Measurements from ENCODE around the gene ADAMTS2. TPM values are rescaled to one million over a fixed set of nuclear protein-coding genes. Genes with fewer than 3 reads are reported as not detected.

ADAMTS2 gene
- total and polyA plus RNA-seq, 7 experiments from 2014 or later: not detected

DNA sequence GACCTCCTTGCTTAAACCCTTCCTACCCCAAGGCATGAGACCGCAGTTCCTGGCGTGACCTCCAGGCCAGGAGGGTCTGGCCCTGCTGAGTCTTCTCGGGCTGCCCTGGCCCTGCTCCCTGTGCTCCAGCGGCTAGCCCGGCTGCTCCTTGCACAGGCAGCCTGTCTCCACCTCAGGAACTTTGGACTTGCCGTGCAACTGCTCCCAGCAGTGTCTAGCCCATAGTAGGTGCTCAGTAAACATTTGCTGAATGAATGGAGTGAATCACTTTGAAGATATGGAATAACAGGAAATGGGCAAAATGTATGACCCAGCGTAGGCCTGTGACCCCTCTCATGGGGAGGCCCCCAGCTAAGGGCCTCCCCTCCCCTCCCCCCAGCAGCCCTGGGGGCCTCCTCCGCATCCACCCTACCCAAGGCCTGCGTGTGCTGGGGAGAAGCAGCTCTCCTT lies 158.0 kb downstream of the ADAMTS2 start:
- POLR2A ChIA-PET: no interaction called here
- H3K27me3 ChIP-seq (ENCODE audit: control insufficient read depth in 2 of 2, insufficient read depth in 2 of 2, low read length in 2 of 2): no peaks in the 10 kb centered on the region
- no peaks in the 10 kb centered on the region for H3K4me1 Mint-ChIP-seq
- H3K9me3 Mint-ChIP-seq: no peaks in the 10 kb centered on the region
- H3K36me3 Mint-ChIP-seq: no peaks in the 10 kb centered on the region
- H3K9me3 ChIP-seq (ENCODE audit: control insufficient read depth in 2 of 3, low read length in 3 of 3): no peaks in the 10 kb centered on the region
- H3K4me1 ChIP-seq (ENCODE audit: control insufficient read depth in 2 of 2, insufficient read depth in 2 of 2, low read length in 2 of 2): no peaks in the 10 kb centered on the region
- ATAC-seq: no peak
- no peaks in the 10 kb centered on the region for H3K36me3 ChIP-seq (ENCODE audit: control insufficient read depth in 2 of 3, insufficient read depth in 3 of 3, low read length in 3 of 3)
- no peak overlapping the region for H3K4me3 ChIP-seq (ENCODE audit: low read length)
- H3K27ac ChIP-seq (ENCODE audit: low read depth, low read length): no peak overlapping the region
- H3K27ac Mint-ChIP-seq: peak overlapping the region in 1 of 9 donors; percentile 46
- H3K4me3 Mint-ChIP-seq: no peak overlapping the region
- intact Hi-C loops (cut with micrococcal nuclease): no loop called here
- H3K27me3 Mint-ChIP-seq: peaks cover 0 to 23% (median 11%) of the 10 kb centered on the region in 5 donors
- no peak for DNase-seq
- CTCF ChIA-PET: no interaction called here

DNA sequence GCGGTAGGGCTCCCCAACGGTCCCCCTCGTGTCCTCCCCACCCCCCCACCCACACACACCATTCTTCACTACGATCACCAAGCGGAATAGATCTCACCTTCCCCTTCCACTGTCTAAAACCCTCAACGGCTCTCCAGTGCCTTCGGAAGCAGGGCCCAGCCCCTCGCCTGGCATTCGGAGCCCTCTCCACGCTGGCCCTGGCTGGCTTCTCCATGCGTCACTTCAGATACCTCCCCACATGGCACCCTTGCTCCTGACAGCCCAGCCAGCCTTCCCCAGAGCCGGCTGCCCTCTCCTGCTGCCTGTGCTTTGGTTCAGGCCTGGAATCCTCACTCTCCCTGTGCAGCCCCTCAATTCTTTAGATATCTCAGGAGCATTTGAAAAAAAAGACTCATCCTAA lies 158.5 kb downstream of the ADAMTS2 start:
- H3K4me3 Mint-ChIP-seq: no peak overlapping the region
- intact Hi-C loops (cut with micrococcal nuclease): no loop called here
- no peaks in the 10 kb centered on the region for H3K9me3 Mint-ChIP-seq
- Histone ChIP-seq H3K27me3 (ENCODE audit: control insufficient read depth in 2 of 2, insufficient read depth in 2 of 2, low read length in 2 of 2) (no peaks in the 10 kb centered on the region), H3K4me1 (ENCODE audit: control insufficient read depth in 2 of 2, insufficient read depth in 2 of 2, low read length in 2 of 2) (no peaks in the 10 kb centered on the region), H3K9me3 (ENCODE audit: control insufficient read depth in 2 of 3, low read length in 3 of 3) (no peaks in the 10 kb centered on the region), H3K27ac (ENCODE audit: low read depth, low read length) (no peak overlapping the region), H3K4me3 (ENCODE audit: low read length) (no peak overlapping the region), H3K36me3 (ENCODE audit: control insufficient read depth in 2 of 3, insufficient read depth in 3 of 3, low read length in 3 of 3) (no peaks in the 10 kb centered on the region)
- H3K27ac Mint-ChIP-seq: peak overlapping the region in 1 of 9 donors; percentile 46
- DNase-seq (no peak), ATAC-seq (no peak)
- POLR2A ChIA-PET: no interaction called here
- H3K4me1 Mint-ChIP-seq: no peaks in the 10 kb centered on the region
- no peaks in the 10 kb centered on the region for H3K36me3 Mint-ChIP-seq
- H3K27me3 Mint-ChIP-seq: peaks cover 0 to 27% (median 16%) of the 10 kb centered on the region in 5 donors
- CTCF ChIA-PET: no interaction called here

DNA sequence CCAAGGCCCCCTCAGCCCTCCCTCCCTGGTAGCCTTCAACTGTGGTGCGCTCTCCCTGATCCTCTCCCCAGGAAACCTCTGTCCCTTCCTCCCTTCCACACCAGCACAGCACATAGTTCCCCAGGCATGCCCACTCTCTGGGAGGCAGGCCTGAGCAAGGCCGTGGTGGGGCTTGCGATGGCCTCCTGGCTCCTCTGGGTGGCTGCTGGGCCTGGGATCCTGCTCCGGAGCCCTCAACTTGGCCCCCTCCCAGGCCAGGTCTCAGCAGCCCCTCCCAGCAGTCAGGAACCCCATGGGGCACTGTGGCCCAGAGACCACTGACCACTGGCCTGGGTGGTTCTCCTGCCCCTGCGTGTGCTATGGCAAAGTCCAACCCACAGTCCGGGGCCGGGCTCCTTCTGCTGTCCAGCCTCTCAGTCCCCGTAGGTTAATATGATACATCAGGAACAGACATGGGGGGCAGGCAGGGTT lies 159.3 kb downstream of the ADAMTS2 start:
- no peaks in the 10 kb centered on the region for H3K9me3 Mint-ChIP-seq
- Histone ChIP-seq H3K9me3 (ENCODE audit: control insufficient read depth in 2 of 3, low read length in 3 of 3) (no peaks in the 10 kb centered on the region), H3K4me3 (ENCODE audit: low read length) (no peak overlapping the region), H3K36me3 (ENCODE audit: control insufficient read depth in 2 of 3, insufficient read depth in 3 of 3, low read length in 3 of 3) (no peaks in the 10 kb centered on the region), H3K4me1 (ENCODE audit: control insufficient read depth in 2 of 2, insufficient read depth in 2 of 2, low read length in 2 of 2) (no peaks in the 10 kb centered on the region), H3K27me3 (ENCODE audit: control insufficient read depth in 2 of 2, insufficient read depth in 2 of 2, low read length in 2 of 2) (no peaks in the 10 kb centered on the region), H3K27ac (ENCODE audit: low read depth, low read length) (no peak overlapping the region)
- H3K4me1 Mint-ChIP-seq: no peaks in the 10 kb centered on the region
- DNase-seq: no peak
- CTCF ChIA-PET: no interaction called here
- POLR2A ChIA-PET: no interaction called here
- intact Hi-C loops (cut with micrococcal nuclease): no loop called here
- H3K4me3 Mint-ChIP-seq: no peak overlapping the region
- no peak overlapping the region for H3K27ac Mint-ChIP-seq
- no peaks in the 10 kb centered on the region for H3K36me3 Mint-ChIP-seq
- ATAC-seq: no peak
- H3K27me3 Mint-ChIP-seq: peaks cover 0 to 28% (median 23%) of the 10 kb centered on the region in 5 donors

DNA sequence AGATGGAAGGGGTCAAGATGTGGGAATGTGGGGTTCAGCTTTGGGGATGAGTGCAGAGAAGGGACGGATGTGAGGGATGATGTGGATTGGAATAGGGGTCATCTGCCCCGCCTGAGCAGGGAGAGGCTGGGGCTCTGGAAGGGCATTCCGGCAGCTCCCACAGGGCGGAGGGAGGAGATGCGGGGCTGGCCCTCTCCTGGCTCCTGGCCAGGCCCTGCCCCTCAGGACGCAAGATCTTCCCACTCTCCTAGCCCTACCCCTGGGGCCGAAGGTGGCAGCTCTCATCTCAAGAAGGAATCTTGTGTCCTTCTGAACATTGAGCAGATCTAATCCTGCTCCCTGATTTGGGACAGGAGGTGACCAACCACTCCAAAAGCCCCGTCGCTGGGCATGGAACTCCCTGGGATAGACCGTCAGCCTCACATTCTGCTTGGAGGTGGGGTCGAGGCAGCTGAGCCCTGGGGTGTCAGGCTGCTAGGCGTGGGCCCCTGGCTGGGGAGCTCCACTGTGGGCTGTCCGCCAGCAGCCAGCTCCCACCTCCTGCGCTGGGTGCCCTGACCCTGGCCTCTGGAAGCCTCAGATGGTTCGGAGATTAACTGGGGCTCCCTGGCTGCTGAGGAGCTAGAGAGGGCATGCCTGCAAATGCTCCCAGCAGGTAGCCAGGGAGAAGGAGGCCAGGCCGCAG lies 159.9 kb downstream of the ADAMTS2 start:
- Mint-ChIP-seq H3K27me3 (peaks cover 0 to 28% (median 23%) of the 10 kb centered on the region in 5 donors), H3K9me3 (peaks cover 0 to 3% (median 0%) of the 10 kb centered on the region in 11 donors), H3K4me1 (no peaks in the 10 kb centered on the region), H3K4me3 (no peak overlapping the region), H3K36me3 (no peaks in the 10 kb centered on the region), H3K27ac (no peak overlapping the region)
- POLR2A ChIA-PET: no interaction called here
- Histone ChIP-seq H3K27me3 (ENCODE audit: control insufficient read depth in 2 of 2, insufficient read depth in 2 of 2, low read length in 2 of 2) (no peaks in the 10 kb centered on the region), H3K27ac (ENCODE audit: low read depth, low read length) (no peak overlapping the region), H3K4me1 (ENCODE audit: control insufficient read depth in 2 of 2, insufficient read depth in 2 of 2, low read length in 2 of 2) (no peaks in the 10 kb centered on the region), H3K9me3 (ENCODE audit: control insufficient read depth in 2 of 3, low read length in 3 of 3) (no peaks in the 10 kb centered on the region), H3K36me3 (ENCODE audit: control insufficient read depth in 2 of 3, insufficient read depth in 3 of 3, low read length in 3 of 3) (no peaks in the 10 kb centered on the region), H3K4me3 (ENCODE audit: low read length) (no peak overlapping the region)
- ATAC-seq: no peak
- CTCF ChIA-PET: no interaction called here
- no peak for DNase-seq
- intact Hi-C loops (cut with micrococcal nuclease): no loop called here

DNA sequence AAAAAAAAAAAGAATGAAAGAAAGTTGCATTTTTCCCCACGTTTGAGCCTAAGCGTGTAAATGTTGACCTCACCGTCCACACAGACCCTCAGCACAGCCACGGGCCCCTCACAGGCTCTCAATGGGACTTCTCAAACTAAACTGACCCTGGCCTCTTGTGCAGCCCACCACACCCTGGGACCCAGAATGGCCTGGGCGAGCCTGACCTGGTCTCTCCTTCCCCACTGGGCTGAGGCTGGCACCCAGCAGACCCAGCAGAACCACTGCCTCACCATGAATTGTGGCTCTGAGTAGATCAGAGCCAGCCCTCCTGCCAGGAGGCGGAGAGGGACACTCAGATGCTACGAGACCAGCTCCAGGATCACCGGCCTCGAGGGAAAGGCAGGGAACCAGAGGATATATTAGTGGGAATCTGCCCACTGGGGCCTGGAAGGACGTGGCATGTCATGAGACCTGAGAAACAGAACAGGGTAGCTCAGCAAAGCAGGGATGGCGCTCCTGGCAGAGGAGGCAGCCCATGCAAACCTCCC lies 160.7 kb downstream of the ADAMTS2 start:
- intact Hi-C loops (cut with micrococcal nuclease): no loop called here
- no peak overlapping the region for H3K4me3 Mint-ChIP-seq
- Histone ChIP-seq H3K36me3 (ENCODE audit: control insufficient read depth in 2 of 3, insufficient read depth in 3 of 3, low read length in 3 of 3) (no peaks in the 10 kb centered on the region), H3K27ac (ENCODE audit: low read depth, low read length) (no peak overlapping the region), H3K4me3 (ENCODE audit: low read length) (no peak overlapping the region), H3K4me1 (ENCODE audit: control insufficient read depth in 2 of 2, insufficient read depth in 2 of 2, low read length in 2 of 2) (no peaks in the 10 kb centered on the region), H3K9me3 (ENCODE audit: control insufficient read depth in 2 of 3, low read length in 3 of 3) (no peaks in the 10 kb centered on the region), H3K27me3 (ENCODE audit: control insufficient read depth in 2 of 2, insufficient read depth in 2 of 2, low read length in 2 of 2) (no peaks in the 10 kb centered on the region)
- H3K4me1 Mint-ChIP-seq: no peaks in the 10 kb centered on the region
- DNase-seq: no peak
- CTCF ChIA-PET: no interaction called here
- no peak for ATAC-seq
- no peak overlapping the region for H3K27ac Mint-ChIP-seq
- H3K27me3 Mint-ChIP-seq: peaks cover 0 to 30% (median 23%) of the 10 kb centered on the region in 5 donors
- POLR2A ChIA-PET: no interaction called here
- H3K36me3 Mint-ChIP-seq: no peaks in the 10 kb centered on the region
- H3K9me3 Mint-ChIP-seq: peaks cover 0 to 5% (median 0%) of the 10 kb centered on the region in 11 donors

DNA sequence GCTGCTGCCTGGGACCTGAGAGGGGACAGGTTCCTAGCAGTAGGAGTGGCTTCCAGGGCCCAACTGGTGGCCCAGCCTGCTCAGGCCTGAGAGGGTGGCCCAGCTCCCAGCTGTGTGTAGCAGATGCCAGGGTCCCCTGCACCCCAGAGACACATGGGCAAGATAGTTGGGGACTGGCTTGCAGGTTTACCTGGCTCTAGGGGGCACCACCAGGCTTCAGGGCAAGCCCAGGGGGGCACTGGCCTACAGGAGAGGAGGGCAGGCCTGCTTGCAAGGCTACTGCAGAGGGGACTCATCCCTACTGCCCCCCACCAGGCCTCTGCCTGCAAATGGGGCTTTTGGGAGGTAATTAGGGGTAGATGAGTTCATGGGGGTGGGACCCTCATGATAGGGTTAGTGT lies 161.8 kb downstream of the ADAMTS2 start:
- H3K27ac ChIP-seq (ENCODE audit: low read depth, low read length): no peak overlapping the region
- H3K4me3 ChIP-seq (ENCODE audit: low read length): no peak overlapping the region
- no peaks in the 10 kb centered on the region for H3K36me3 ChIP-seq (ENCODE audit: control insufficient read depth in 2 of 3, insufficient read depth in 3 of 3, low read length in 3 of 3)
- ATAC-seq (no peak), DNase-seq (no peak)
- H3K9me3 ChIP-seq (ENCODE audit: control insufficient read depth in 2 of 3, low read length in 3 of 3): no peaks in the 10 kb centered on the region
- Mint-ChIP-seq H3K27ac (no peak overlapping the region), H3K4me1 (no peaks in the 10 kb centered on the region), H3K36me3 (no peaks in the 10 kb centered on the region), H3K4me3 (no peak overlapping the region), H3K27me3 (peaks cover 0 to 32% (median 27%) of the 10 kb centered on the region in 5 donors), H3K9me3 (peaks cover 0 to 14% (median 7%) of the 10 kb centered on the region in 11 donors)
- no peaks in the 10 kb centered on the region for H3K27me3 ChIP-seq (ENCODE audit: control insufficient read depth in 2 of 2, insufficient read depth in 2 of 2, low read length in 2 of 2)
- CTCF ChIA-PET: interaction anchor here (0.6 kb wide), 1 partner anchor 8 kb away, joined by 3 read pairs; no protein-coding TSS in a partner anchor
- intact Hi-C loops (cut with micrococcal nuclease): no loop called here
- no peaks in the 10 kb centered on the region for H3K4me1 ChIP-seq (ENCODE audit: control insufficient read depth in 2 of 2, insufficient read depth in 2 of 2, low read length in 2 of 2)
- POLR2A ChIA-PET: no interaction called here

DNA sequence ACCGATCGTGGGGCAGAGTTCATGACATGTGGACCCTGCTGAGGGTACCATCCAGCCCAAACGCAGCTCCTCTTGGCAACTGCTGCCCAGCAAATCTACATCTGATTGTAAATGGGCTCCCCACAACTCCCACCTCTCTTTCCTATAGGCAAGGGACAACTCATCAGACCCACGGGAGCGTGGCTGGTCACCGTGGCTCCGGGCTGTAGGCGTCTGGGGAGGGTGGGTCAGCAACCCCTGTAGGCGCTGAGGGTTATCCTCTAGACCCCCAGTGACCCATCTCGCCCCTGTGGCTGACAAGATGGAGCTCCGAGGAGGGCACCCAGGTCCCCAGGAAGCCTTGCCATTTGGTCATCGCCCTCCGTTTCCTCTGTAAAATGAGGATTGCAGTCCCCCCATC lies 162.7 kb downstream of the ADAMTS2 start:
- CTCF ChIA-PET: no interaction called here
- ATAC-seq (no peak), DNase-seq (no peak)
- Mint-ChIP-seq H3K4me3 (no peak overlapping the region), H3K27me3 (peaks cover 0 to 34% (median 29%) of the 10 kb centered on the region in 5 donors), H3K36me3 (no peaks in the 10 kb centered on the region), H3K27ac (no peak overlapping the region), H3K9me3 (peaks cover 0 to 15% (median 8%) of the 10 kb centered on the region in 11 donors), H3K4me1 (no peaks in the 10 kb centered on the region)
- H3K27me3 ChIP-seq (ENCODE audit: control insufficient read depth in 2 of 2, insufficient read depth in 2 of 2, low read length in 2 of 2): no peaks in the 10 kb centered on the region
- no peaks in the 10 kb centered on the region for H3K9me3 ChIP-seq (ENCODE audit: control insufficient read depth in 2 of 3, low read length in 3 of 3)
- POLR2A ChIA-PET: no interaction called here
- H3K27ac ChIP-seq (ENCODE audit: low read depth, low read length): no peak overlapping the region
- H3K4me3 ChIP-seq (ENCODE audit: low read length): no peak overlapping the region
- no peaks in the 10 kb centered on the region for H3K36me3 ChIP-seq (ENCODE audit: control insufficient read depth in 2 of 3, insufficient read depth in 3 of 3, low read length in 3 of 3)
- intact Hi-C loops (cut with micrococcal nuclease): no loop called here
- H3K4me1 ChIP-seq (ENCODE audit: control insufficient read depth in 2 of 2, insufficient read depth in 2 of 2, low read length in 2 of 2): no peaks in the 10 kb centered on the region

Data from naive thymus-derived CD4-positive, alpha-beta T cell (primary cell).